ENCODE measurements around the gene STX2. TPM values are rescaled to one million over a fixed set of nuclear protein-coding genes. Genes with fewer than 3 reads are reported as not detected.

The STX2 gene
- total RNA-seq = 38.5 and 53.7 TPM in 2 replicates

DNA sequence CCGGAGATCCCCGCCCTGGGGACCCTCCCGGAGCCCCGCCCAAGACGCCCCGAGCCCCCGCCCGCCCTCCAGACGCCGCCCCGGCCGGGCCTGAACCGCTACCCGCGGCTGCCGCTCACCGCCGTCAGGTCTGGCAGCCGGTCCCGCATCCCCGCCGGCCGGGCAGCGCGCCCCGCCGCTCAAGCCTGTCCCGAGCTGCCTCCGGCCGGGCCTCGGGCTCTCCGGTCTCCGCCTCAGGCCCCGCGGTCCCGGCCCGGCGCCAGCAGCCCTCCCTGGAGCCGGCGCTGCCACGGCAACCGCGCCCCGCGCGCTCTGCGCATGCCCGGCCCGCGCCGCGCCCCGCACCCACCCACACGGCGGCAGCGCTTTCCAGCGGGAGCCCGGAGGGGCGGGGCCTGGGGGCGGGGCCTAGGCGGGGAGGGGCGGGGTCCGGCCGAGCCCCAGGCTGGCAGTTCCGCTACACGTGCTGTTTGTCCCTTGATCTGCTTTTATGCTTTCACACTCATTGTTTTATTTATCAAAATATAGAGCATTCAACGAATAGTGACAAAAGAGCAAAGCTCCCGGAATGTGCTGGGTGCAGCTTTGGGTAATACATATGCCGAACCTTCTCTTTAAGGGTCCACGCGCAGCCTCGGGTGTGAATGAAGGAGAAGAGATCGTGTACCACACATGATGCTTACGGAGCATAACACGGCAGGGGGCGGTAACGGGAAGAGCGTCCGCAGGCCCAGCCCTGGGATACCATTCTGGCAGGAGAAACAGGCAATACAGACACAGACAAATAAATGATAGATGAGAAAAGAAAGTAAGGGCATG, at the start of gene STX2:
TSS of gene STX2 (minus strand) at position 300 of the 819 bp plus-strand sequence. CDS start at position 149, 151 bp downstream.

DNA sequence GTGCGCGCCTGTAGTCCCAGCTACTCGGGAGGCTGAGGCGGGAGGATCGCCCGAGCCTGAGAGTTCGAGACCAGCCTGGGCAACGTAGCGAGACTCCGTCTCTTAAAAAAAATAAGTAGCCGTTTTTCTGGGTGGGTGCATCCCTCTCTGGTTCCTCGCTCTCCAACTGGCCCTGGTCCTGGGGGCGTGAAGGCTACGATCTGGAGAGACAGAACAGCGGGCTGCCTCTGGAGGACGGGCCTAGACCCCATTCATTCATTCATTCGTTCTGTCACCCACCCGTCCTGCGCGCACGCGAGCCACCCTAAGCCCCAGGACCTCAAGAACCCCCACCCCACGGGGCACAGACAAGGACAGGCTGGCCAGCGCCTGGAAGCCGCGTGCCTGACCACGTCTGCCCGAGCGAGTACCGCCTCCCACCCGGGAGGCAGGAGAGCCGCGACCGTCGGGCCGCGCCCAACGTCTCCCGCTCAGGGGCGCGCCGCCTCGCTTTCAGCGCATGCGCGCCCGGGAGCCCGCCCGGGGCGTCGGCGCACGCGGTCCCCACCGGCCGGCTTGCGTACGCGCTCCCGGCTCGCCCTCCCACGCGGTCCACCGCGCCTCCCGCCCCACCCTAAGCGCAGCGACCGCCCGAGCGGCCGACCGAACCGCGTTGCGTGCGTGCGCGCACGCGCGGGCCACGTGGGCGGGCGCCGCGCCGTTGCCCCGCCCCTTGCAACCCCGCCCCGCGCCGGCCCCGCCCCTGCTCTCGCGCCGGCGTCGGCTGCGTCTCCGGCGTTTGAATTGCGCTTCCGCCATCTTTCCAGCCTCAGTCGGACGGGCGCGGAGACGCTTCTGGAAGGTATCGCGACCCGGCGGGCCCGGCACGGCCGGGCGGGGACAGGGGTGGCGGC, 32.5 kb upstream of the STX2 start, which contains the start of gene RAN:
TSS of gene RAN (plus strand) at position 781 of the 893 bp plus-strand sequence. CDS start 528 bp downstream, outside the sequence.

Small RNA genes within 50 kb of the gene (small RNA-seq; reads per million reads assigned to genes)
- gene RNU6-1077P (ENCODE audit: low replicate concordance) = 0.16 reads per million

Other genes starting within 250 kb of the STX2 start
- gene RIMBP2, start 123.0 kb downstream of the STX2 start, total RNA-seq = not detected in 2 replicates
- gene RAN, start 32.8 kb upstream of the STX2 start, total RNA-seq = 505 and 583 TPM in 2 replicates
- 3.5 TPM in 1 of 2 replicates, not detected in the other for gene ADGRD1, start 114.7 kb upstream of the STX2 start, total RNA-seq